SHP77 treated with DMSO at 0.1 percent for 48 hours (cell line): ENCODE measurements around the gene IP6K1.
"Not testable (repeated sequence)": the region's sequence is repeated elsewhere in the genome, so short reads cannot be mapped to it uniquely, and the experiment has no call there.

Experiments
- DNase-seq: peaks from one replicate; lab custom pipeline; 2025; lab: John Stamatoyannopoulos, UW

The IP6K1 gene

GRCh38 chr3:49711489-49711888, 74.9 kb downstream of the IP6K1 start:
- no peak for DNase-seq

GRCh38 chr3:49709852-49710251, 76.5 kb downstream of the IP6K1 start:
- DNase-seq: no peak

- DNase-seq: no peak
Measured at GRCh38 chr3:49707113-49707480, 79.2 kb downstream of the IP6K1 start.

- DNase-seq: no peak
Measured at GRCh38 chr3:49706456-49707112, 79.8 kb downstream of the IP6K1 start.

- no peak for DNase-seq
Measured at GRCh38 chr3:49705390-49705960, 80.9 kb downstream of the IP6K1 start.

- DNase-seq: no peak
Measured at GRCh38 chr3:49704629-49705028, 81.7 kb downstream of the IP6K1 start.

GRCh38 chr3:49703956-49704355, 82.4 kb downstream of the IP6K1 start:
- no peak for DNase-seq

GRCh38 chr3:49703443-49703927, 82.9 kb downstream of the IP6K1 start:
- no peak for DNase-seq

GRCh38 chr3:49702672-49703071, 83.7 kb downstream of the IP6K1 start:
- no peak for DNase-seq

- no peak for DNase-seq
Measured at GRCh38 chr3:49701388-49702077, 84.8 kb downstream of the IP6K1 start.

GRCh38 chr3:49700453-49701128, 85.8 kb downstream of the IP6K1 start:
- DNase-seq: no peak

- no peak for DNase-seq
Measured at GRCh38 chr3:49700014-49700413, 86.3 kb downstream of the IP6K1 start.

- no peak for DNase-seq
Measured at GRCh38 chr3:49699281-49699979, 86.9 kb downstream of the IP6K1 start.

- not testable (repeated sequence) for DNase-seq
Measured at GRCh38 chr3:49695350-49696015, 90.9 kb downstream of the IP6K1 start.

- DNase-seq: not testable (repeated sequence)
Measured at GRCh38 chr3:49694409-49695070, 91.8 kb downstream of the IP6K1 start.

GRCh38 chr3:49691481-49691880, 94.9 kb downstream of the IP6K1 start:
- DNase-seq: not testable (repeated sequence)

- DNase-seq: not testable (repeated sequence)
Measured at GRCh38 chr3:49690856-49691255, 95.5 kb downstream of the IP6K1 start.

- DNase-seq: not testable (repeated sequence)
Measured at GRCh38 chr3:49689908-49690624, 96.3 kb downstream of the IP6K1 start.

GRCh38 chr3:49689046-49689907, 97.1 kb downstream of the IP6K1 start, which contains the start of the genes MST1 and RNF123:
MST1 (minus strand) TSS chr3:49689474; CDS start chr3:49688691, 783 bp downstream.
RNF123 (plus strand) TSS chr3:49689557; CDS start chr3:49691166, 1,609 bp downstream.
- DNase-seq: no peak
